Spleen (tissue), 7 donors: ENCODE data around the gene LRRC37A.
"Not testable (repeated sequence)": the region's sequence is repeated elsewhere in the genome, so short reads cannot be mapped to it uniquely, and the experiment has no call there.

Experiments
- POLR2A ChIP-seq, 3 donors: fragments of 450-650 bp; IDR thresholded peaks; one replicate each; pipeline ENCODE4 v1.5.1; 2017; ENCODE audit warnings: antibody characterized with exemption in 3 of 3, mild to moderate bottlenecking in 1 of 3
- POLR2AphosphoS5 ChIP-seq, 3 donors: sonication (generic); formaldehyde crosslinking; IDR thresholded peaks; one replicate each; pipeline ENCODE4 v1.5.1; 2017; ENCODE audit warnings: antibody characterized with exemption in 3 of 3
- TF ChIP-seq, protein P1 (sequence below), 11 experiments: fragments of 200-600 bp in 7 of 11; fragments of 450-650 bp in 4 of 11; sonication (generic) in 4 of 11; IDR thresholded peaks in 8 of 11; conservative IDR thresholded peaks in 3 of 11; 1 replicate in 7 of 11; 2 replicates in 4 of 11; pipeline versions ENCODE4 v1.4.0 to v1.8.0; 2016 to 2021; ENCODE audit warnings: antibody characterized with exemption in 11 of 11, inconsistent platforms in 4 of 11, mild to moderate bottlenecking in 1 of 11
- donor health status: DM: no; HTN: no; CAD: no; lungs with moderate emphysema.
- donor health status: DM: no; HTN: no; CAD: no.
- donor health status: DM: no; HTN: no; CAD: no.

DNA sequence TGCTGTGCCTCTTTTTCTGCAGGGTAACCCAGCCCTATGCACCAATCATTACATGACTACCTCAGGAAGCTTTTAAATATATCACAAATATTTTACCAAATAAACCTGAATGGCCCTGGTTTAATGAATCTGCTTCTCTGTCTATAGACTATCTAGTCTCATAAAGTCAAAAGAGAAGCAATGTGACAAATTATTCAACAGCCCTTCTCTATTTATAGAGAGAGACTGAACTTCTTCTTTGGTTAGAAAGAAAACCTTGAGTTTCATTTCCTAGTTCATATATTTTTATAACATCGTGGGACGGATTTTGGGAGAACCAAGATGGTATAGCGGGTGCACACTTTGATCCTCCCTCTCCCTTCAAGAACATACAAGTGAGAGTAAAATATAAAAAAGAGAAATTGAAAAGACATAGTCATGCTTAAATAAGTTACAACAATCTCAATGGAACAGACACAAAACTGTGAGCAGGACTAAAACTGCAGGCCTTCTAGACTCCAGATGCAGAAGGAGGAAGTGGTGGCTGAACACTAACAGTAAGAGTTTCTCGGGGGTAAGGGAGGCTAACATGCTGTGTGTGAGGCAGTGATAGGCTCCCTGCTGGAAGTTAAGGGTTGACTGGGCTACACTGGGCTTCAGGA is 3.9 kb upstream of the LRRC37A start:
- TF ChIP-seq, protein P1, sequence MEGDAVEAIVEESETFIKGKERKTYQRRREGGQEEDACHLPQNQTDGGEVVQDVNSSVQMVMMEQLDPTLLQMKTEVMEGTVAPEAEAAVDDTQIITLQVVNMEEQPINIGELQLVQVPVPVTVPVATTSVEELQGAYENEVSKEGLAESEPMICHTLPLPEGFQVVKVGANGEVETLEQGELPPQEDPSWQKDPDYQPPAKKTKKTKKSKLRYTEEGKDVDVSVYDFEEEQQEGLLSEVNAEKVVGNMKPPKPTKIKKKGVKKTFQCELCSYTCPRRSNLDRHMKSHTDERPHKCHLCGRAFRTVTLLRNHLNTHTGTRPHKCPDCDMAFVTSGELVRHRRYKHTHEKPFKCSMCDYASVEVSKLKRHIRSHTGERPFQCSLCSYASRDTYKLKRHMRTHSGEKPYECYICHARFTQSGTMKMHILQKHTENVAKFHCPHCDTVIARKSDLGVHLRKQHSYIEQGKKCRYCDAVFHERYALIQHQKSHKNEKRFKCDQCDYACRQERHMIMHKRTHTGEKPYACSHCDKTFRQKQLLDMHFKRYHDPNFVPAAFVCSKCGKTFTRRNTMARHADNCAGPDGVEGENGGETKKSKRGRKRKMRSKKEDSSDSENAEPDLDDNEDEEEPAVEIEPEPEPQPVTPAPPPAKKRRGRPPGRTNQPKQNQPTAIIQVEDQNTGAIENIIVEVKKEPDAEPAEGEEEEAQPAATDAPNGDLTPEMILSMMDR (IDR thresholded peaks at IDR 0.05 in 8 of 11, conservative IDR thresholded peaks at IDR 0.05 in 3 of 11): not testable (repeated sequence)
- TF ChIP-seq POLR2A, POLR2AphosphoS5 (IDR thresholded peaks at IDR 0.05): not testable (repeated sequence)
